GM12878 (cell line): ENCODE data around the gene COPZ2. TPM values are rescaled to one million over a fixed set of nuclear protein-coding genes. Genes with fewer than 3 reads are reported as not detected.
A peak's percentile ranks its signal among the peaks of the same experiment; 100 is the strongest.
"Not testable (repeated sequence)": the region's sequence is repeated elsewhere in the genome, so short reads cannot be mapped to it uniquely, and the experiment has no call there.

Experiments used
- ATAC-seq: fragments of 200-7000 bp; cut with Tn5 transposase; 3 replicates; pipeline ENCODE4 v1.9.1; 2020; ENCODE audit warnings: mild to moderate bottlenecking, moderate library complexity
- BruUV-seq: library from RNA; stranded (reverse); fragments of 400-500 nt; replicated peaks from 2 replicates; lab custom pipeline; 2021; lab: Mats Ljungman, UMichigan
- CTCF ChIA-PET: fragments of 300-600 bp; sonication (Branson Sonifier 250); formaldehyde crosslinking; extraction: SDS; loops from one replicate; lab custom pipeline; 2021; ENCODE audit warnings: inconsistent platforms; lab: Yijun Ruan, JAX
- POLR2A ChIA-PET: fragments of 350-600 bp; formaldehyde crosslinking; extraction: SDS; loops from one replicate; lab custom pipeline; 2021; ENCODE audit warnings: inconsistent platforms; lab: Charles Lee
- RAD21 ChIA-PET: fragments of 300-600 bp; sonication (Branson Sonifier 250); formaldehyde crosslinking; loops from one replicate; lab custom pipeline; 2023; ENCODE audit warnings: antibody characterized with exemption; ENCODE audit not compliant: unreplicated experiment; lab: Charles Lee
- SMC1A ChIA-PET: fragments of 300-600 bp; sonication (Branson Sonifier 250); formaldehyde crosslinking; loops from one replicate; lab custom pipeline; 2023; ENCODE audit not compliant: unreplicated experiment, uncharacterized antibody; lab: Charles Lee
- DNase-seq: peaks from one replicate; pipeline ENCODE4 v3.0.0-alpha.2; 2011; ENCODE audit warnings: low read depth, low spot score
- FAIRE-seq: peaks from 3 replicates; lab custom pipeline; 2011; peaks lifted over from hg19 to GRCh38; lab: Jason Lieb, UNC
- H2AFZ ChIP-seq: 2 replicates; pipeline ENCODE4 v1.6.0; 2011; ENCODE audit warnings: low read depth, low read length, control low read depth; ENCODE audit not compliant: control insufficient read depth
- H3K27ac ChIP-seq: 2 replicates; pipeline ENCODE4 v1.5.1; 2011; ENCODE audit warnings: control low read depth; ENCODE audit not compliant: control insufficient read depth, insufficient read depth
- H3K27me3 ChIP-seq, 2 experiments: replicated peaks in 1 of 2; 2 replicates each; pipeline versions ENCODE4 v1.6.0 to v1.6.1; 2011; ENCODE audit warnings: low read length in 1 of 2; ENCODE audit not compliant: control insufficient read depth in 2 of 2, insufficient read depth in 2 of 2
- H3K36me3 ChIP-seq, 2 experiments: 2 replicates each; pipeline ENCODE4 v1.5.1; 2011; ENCODE audit warnings: low read length in 1 of 2; ENCODE audit not compliant: control insufficient read depth in 2 of 2, insufficient read depth in 2 of 2
- H3K4me1 ChIP-seq: 2 replicates; pipeline ENCODE4 v1.6.1; 2011; ENCODE audit warnings: mild to moderate bottlenecking, low read length, moderate library complexity, mixed read lengths; ENCODE audit not compliant: control insufficient read depth, insufficient read depth
- H3K4me2 ChIP-seq: 2 replicates; pipeline ENCODE4 v1.6.0; 2011; ENCODE audit warnings: control low read depth; ENCODE audit not compliant: control insufficient read depth, insufficient read depth
- H3K4me3 ChIP-seq: fragments of 200-600 bp; sonication (generic); 2 replicates; pipeline ENCODE4 v1.5.1; 2016
- H3K79me2 ChIP-seq: 2 replicates; pipeline ENCODE4 v1.6.0; 2011; ENCODE audit warnings: low read length; ENCODE audit not compliant: control insufficient read depth, insufficient read depth
- H3K9ac ChIP-seq: 2 replicates; pipeline ENCODE4 v1.8.0; 2011; ENCODE audit warnings: low read length, control low read depth, mixed read lengths; ENCODE audit not compliant: control insufficient read depth, insufficient read depth
- H3K9me3 ChIP-seq: replicated peaks from 3 replicates; pipeline ENCODE4 v1.5.1; 2011; ENCODE audit warnings: mild to moderate bottlenecking, low read length; ENCODE audit not compliant: control insufficient read depth, insufficient read depth
- H4K20me1 ChIP-seq: 2 replicates; pipeline ENCODE4 v1.6.0; 2011; ENCODE audit not compliant: control insufficient read depth, insufficient read depth
- ESRRA ChIP-seq: IDR thresholded peaks from 2 replicates; pipeline ENCODE4 v1.6.1; 2012; ENCODE audit warnings: mild to moderate bottlenecking, low read length, improper control_type of control experiment
- IRF4 ChIP-seq: IDR thresholded peaks from 2 replicates; pipeline ENCODE4 v1.6.1; 2011; ENCODE audit warnings: low read depth, low read length
- WGBS: methylation state at CpG from one replicate; pipeline ENCODE4 v1.1.6; 2016; ENCODE audit warnings: low lambda C conversion rate; ENCODE audit not compliant: insufficient replicate concordance, insufficient coverage; ENCODE audit errors: missing lambda C conversion rate; 5-methylcytosine and 5-hydroxymethylcytosine counted together
- in situ Hi-C: fragments of 300-500 bp; cut with MboI; formaldehyde crosslinking; loops from 9 replicates; pipeline ENCODE4 v1.14.3; 2018; ENCODE audit warnings: mixed read lengths
- intact Hi-C: fragments of 100-400 bp; cut with micrococcal nuclease; formaldehyde crosslinking; loops from one replicate; pipeline ENCODE4 v1.14.2; 2022; ENCODE audit not compliant: unreplicated experiment
- polyA plus RNA-seq, 11 experiments: library from polyadenylated mRNA; depleted of rRNA in 4 of 11; unstranded in 6 of 11; stranded (reverse) in 5 of 11; fragments of >200 nt; fragmentation: Nextera tagmentation in 4 of 11; fragmentation: Illumina TruSeq in 1 of 11; extraction: Ambion mirVana in 4 of 11; extraction: Trizol in 1 of 11; gene quantifications; 1 replicate in 1 of 11; 2 replicates in 10 of 11; pipeline versions ENCODE4 v1.2.1 to v1.2.3, GENCODE V29; 2011 to 2016; ENCODE audit warnings: inconsistent platforms in 2 of 11, missing spikeins in 2 of 11, low read depth in 1 of 11
- total RNA-seq, 4 experiments: library from RNA; depleted of rRNA in 3 of 4; stranded (reverse); fragments of >200 nt in 3 of 4; fragmentation: Illumina TruSeq in 1 of 4; extraction: Trizol in 1 of 4; gene quantifications; 2 replicates each; pipeline versions ENCODE4 v1.2.1 to v1.2.3, GENCODE V29; 2013 to 2021

The COPZ2 gene
- total and polyA plus RNA-seq, 10 of the 15 experiments (the other 5 are each of a cell fraction or from before 2014, with no cell fraction given) = 0.20 to 4.3 (median 2.6) TPM

DNA sequence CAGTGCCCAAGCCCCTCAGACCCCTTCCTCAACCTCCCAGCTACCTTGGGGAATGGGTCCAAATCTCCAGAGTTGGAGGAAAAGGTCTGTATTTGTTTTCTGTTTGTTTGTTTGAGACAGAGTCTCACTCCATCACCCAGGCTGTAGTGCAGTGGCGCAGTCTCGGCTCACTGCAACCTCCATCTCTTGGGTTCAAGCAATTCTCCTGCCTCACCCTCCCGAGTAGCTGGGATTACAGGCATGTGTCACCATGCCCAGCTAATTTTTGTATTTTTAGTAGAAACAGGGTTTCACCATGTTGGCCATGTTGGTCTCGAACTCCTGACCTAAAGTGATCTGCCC lies 19.8 kb downstream of the COPZ2 start:
- not testable (repeated sequence) for H3K79me2 ChIP-seq, FAIRE-seq, H4K20me1 ChIP-seq, H3K27me3 ChIP-seq, H3K4me3 ChIP-seq, DNase-seq, H3K9me3 ChIP-seq, BruUV-seq, H3K9ac ChIP-seq, H3K36me3 ChIP-seq
- peak; percentile 55 for ATAC-seq
- H3K27ac ChIP-seq = peak overlapping the region; percentile 49
- ChIA-PET SMC1A (interaction anchor here (0.8 to 9.6 kb wide), 23 partner anchors 8 to 595 kb away, joined by 3 to 332 read pairs (median 6); partner anchors contain the start of genes CDK5RAP3, OSBPL7, PNPO and SCRN2), POLR2A (interaction anchor here (0.7 to 3.4 kb wide), 12 partner anchors 10 to 92 kb away, joined by 3 to 21 read pairs (median 6); partner anchors contain the start of genes CDK5RAP3 and NFE2L1), RAD21 (interaction anchor here (0.5 to 6.6 kb wide), 30 partner anchors 10 to 1851 kb away, joined by 3 to 126 read pairs (median 6); partner anchors contain the start of genes CDK5RAP3, PNPO, PRR15L and SCRN2), CTCF (interaction anchor here (0.6 to 14.1 kb wide), 36 partner anchors 8 to 866 kb away, joined by 3 to 454 read pairs (median 6); partner anchors contain the start of genes CDK5RAP3, PNPO, PRR15L and SCRN2)
- peak overlapping the region; percentile 36; the same call in 1 of the 2 replicates for H3K4me2 ChIP-seq
- peak overlapping the region; percentile 76 for H2AFZ ChIP-seq
- in situ Hi-C loops (loop anchor here (5.0 kb wide), 2 partner anchors 35 to 175 kb away; partner anchors contain the start of gene SCRN2), intact Hi-C loops (loop anchor here (1.0 to 5.0 kb wide), 5 partner anchors 39 to 240 kb away; partner anchors contain the start of gene SCRN2)
- 58% methylated on average over 4 of the region's 4 CpGs for WGBS
- H3K4me1 ChIP-seq = peaks cover 15% of the 10 kb centered on the region

DNA sequence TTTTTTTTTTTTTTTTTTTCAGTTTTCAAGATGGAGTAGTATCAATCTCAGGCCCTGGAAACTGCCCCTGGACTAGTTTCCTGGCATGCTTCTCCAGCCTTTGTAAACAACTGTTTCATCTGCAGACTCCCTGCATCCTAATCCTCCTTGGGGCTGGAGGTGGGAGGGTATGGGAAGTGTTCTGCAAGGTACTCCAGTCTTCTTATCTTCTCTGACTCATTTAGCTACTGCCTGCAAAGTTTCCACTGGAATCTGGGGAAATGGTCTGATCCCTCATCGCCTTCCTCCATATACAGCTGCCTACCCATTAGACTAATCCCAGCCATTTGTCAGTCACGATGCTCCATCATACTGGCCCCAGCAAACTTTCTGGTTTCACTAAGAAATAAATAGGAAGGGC lies 21.5 kb downstream of the COPZ2 start:
- in situ Hi-C loops (loop anchor here (5.0 kb wide), 2 partner anchors 34 to 174 kb away; partner anchors contain the start of gene SCRN2), intact Hi-C loops (loop anchor here (5.0 kb wide), 1 partner anchor 239 kb away; no protein-coding TSS in a partner anchor)
- 100% methylated on average over 2 of the region's 2 CpGs for WGBS

More for the DNA sequence above, 21.5 kb downstream of the COPZ2 start:
- Histone ChIP-seq H3K27me3 (no peaks in the 10 kb centered on the region; a peak in 1 of 4 replicates), H4K20me1 (no peaks in the 10 kb centered on the region), H3K4me1 (peaks cover 22% of the 10 kb centered on the region), H3K9me3 (no peaks in the 10 kb centered on the region), H2AFZ (no peak overlapping the region), H3K9ac (no peak overlapping the region), H3K4me3 (no peak overlapping the region), H3K4me2 (no peak overlapping the region), H3K36me3 (no peaks in the 10 kb centered on the region), H3K27ac (no peak overlapping the region), H3K79me2 (no peaks in the 10 kb centered on the region)
- CTCF ChIA-PET = interaction anchor here (0.8 to 14.1 kb wide), 9 partner anchors 9 to 173 kb away, joined by 3 to 454 read pairs (median 45); partner anchors contain the start of genes CDK5RAP3, PNPO, PRR15L and SCRN2
- DNase-seq (no peak), FAIRE-seq (no peak), ATAC-seq (no peak)
- SMC1A ChIA-PET = interaction anchor here (0.6 to 9.6 kb wide), 7 partner anchors 14 to 140 kb away, joined by 3 to 332 read pairs (median 26); partner anchors contain the start of genes CDK5RAP3 and SP2
- TF ChIP-seq IRF4 (no peak), ESRRA (no peak)
- POLR2A ChIA-PET = interaction anchor here (0.7 to 3.4 kb wide), 4 partner anchors 10 to 66 kb away, joined by 3 to 21 read pairs (median 14); no protein-coding TSS in a partner anchor
- RAD21 ChIA-PET = interaction anchor here (1.9 to 6.6 kb wide), 6 partner anchors 12 to 175 kb away, joined by 5 to 126 read pairs (median 36); partner anchors contain the start of genes CDK5RAP3 and SCRN2
- BruUV-seq = no TSS peak
